DND-41 (cell line): ENCODE measurements around the gene POU2F1.

Experiments used
- EZH2 ChIP-seq: IDR thresholded peaks from 3 replicates; pipeline ENCODE4 v1.6.1; 2012; ENCODE audit warnings: borderline replicate concordance, low read depth, mild to moderate bottlenecking, moderate library complexity, low read length, inconsistent platforms; ENCODE audit not compliant: severe bottlenecking
- TF ChIP-seq, protein P1 (sequence below): IDR thresholded peaks from 2 replicates; pipeline ENCODE4 v1.5.1; 2012; ENCODE audit warnings: borderline replicate concordance, low read length, moderate library complexity, mild to moderate bottlenecking; ENCODE audit not compliant: poor library complexity, severe bottlenecking; ENCODE audit errors: extremely low read depth

DNA sequence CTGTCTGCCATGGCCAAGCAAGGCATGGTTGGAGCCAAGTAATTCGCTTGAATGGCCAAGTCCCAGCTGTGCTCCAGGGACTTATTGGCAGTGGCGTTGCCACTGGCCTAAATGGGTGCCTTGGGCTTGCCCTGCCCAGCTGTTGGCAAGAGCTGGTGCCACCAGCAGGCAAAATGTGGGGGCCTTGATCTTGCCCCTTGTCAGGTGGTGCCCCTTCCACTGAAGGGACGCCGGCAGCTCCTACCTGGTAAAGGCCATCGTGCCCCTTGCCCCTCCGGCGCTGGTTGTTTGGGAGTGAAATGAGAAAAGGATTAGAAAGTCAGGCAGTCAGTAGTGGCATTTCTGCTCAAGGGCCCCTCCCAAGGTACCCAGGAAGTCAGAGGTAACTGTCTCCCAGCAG lies 212.1 kb downstream of the POU2F1 start:
- TF ChIP-seq, protein P1, sequence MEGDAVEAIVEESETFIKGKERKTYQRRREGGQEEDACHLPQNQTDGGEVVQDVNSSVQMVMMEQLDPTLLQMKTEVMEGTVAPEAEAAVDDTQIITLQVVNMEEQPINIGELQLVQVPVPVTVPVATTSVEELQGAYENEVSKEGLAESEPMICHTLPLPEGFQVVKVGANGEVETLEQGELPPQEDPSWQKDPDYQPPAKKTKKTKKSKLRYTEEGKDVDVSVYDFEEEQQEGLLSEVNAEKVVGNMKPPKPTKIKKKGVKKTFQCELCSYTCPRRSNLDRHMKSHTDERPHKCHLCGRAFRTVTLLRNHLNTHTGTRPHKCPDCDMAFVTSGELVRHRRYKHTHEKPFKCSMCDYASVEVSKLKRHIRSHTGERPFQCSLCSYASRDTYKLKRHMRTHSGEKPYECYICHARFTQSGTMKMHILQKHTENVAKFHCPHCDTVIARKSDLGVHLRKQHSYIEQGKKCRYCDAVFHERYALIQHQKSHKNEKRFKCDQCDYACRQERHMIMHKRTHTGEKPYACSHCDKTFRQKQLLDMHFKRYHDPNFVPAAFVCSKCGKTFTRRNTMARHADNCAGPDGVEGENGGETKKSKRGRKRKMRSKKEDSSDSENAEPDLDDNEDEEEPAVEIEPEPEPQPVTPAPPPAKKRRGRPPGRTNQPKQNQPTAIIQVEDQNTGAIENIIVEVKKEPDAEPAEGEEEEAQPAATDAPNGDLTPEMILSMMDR = no peak
- TF ChIP-seq EZH2 = no peak
